HT1080 (cell line): ENCODE data around the gene PIWIL4. TPM values are rescaled to one million over a fixed set of nuclear protein-coding genes. Genes with fewer than 3 reads are reported as not detected.
"Not testable (repeated sequence)": the region's sequence is repeated elsewhere in the genome, so short reads cannot be mapped to it uniquely, and the experiment has no call there.

Source experiments
- DNase-seq: peaks from one replicate; pipeline ENCODE4 v3.0.0-alpha.2; 2015; ENCODE audit warnings: low read depth
- total RNA-seq: library from RNA; depleted of rRNA; stranded (reverse); fragments of >200 nt; shearing (Covaris generic); gene quantifications from 2 replicates; pipeline ENCODE4 v1.2.3, GENCODE V29; 2014

Gene PIWIL4
- total RNA-seq, 1 experiment from 2014 or later: 0.03 TPM

GRCh38 chr11:94635072-94635471 is 67.9 kb downstream of the PIWIL4 start:
- no peak for DNase-seq

DNA sequence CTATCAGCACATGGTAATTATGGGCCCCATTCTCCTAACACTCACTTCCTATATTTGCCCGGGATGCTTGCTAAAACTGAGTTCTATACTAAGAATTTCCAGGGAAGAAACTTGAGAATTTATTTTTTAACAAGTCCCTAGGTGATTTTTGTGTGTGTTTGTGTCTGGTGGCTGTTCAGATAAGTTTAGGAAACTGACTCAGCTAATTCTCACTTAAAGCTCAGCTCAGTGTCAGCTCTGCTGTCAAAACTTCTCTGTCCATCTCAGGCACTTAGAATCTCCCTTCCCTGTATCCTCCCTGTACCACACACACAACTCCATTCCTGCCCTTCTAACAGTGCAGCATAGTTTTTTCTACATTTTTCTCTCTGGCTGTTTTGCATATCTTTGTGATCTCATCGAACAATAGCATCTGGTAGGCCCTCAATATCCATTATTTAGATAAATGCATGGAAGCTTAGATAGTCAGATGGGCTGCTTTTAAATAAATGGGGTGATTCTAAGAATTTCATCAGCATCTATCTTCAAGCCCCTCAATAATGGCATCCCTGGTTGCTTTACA is 69.3 kb downstream of the PIWIL4 start:
- no peak for DNase-seq

GRCh38 chr11:94638301-94638901 is 71.2 kb downstream of the PIWIL4 start:
- peak; percentile 7 for DNase-seq

GRCh38 chr11:94638902-94639373 is 71.8 kb downstream of the PIWIL4 start:
- peak; percentile 34 for DNase-seq

GRCh38 chr11:94639901-94640721 is 72.9 kb downstream of the PIWIL4 start:
- DNase-seq: no peak

GRCh38 chr11:94641167-94641761 is 74.1 kb downstream of the PIWIL4 start:
- no peak for DNase-seq

- not testable (repeated sequence) for DNase-seq
Measured at GRCh38 chr11:94643186-94643585, 76.0 kb downstream of the PIWIL4 start.

- no peak for DNase-seq
Measured at GRCh38 chr11:94647926-94648325, 80.8 kb downstream of the PIWIL4 start.

DNA sequence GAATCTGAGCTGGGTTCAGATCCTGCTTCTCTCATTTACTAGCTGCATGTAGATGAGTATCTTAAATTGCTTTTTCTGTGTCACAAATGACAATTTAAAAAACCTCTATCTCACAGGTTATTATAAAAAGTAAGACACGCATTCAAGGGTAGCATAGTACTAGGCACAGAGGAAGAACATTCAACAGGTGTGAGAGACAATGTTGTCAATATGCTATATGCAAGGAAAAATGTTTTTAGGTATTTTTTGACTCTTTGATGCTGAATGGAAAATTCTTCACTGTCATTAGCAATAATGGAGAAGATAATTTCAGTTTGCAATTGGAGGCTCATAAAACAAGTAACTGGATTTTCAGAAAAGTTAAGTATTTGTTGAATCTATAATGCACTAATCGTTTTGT is 81.6 kb downstream of the PIWIL4 start:
- DNase-seq: no peak

- no peak for DNase-seq
Measured at GRCh38 chr11:94649254-94649653, 82.1 kb downstream of the PIWIL4 start.

GRCh38 chr11:94649964-94650623 is 82.9 kb downstream of the PIWIL4 start:
- DNase-seq: no peak

GRCh38 chr11:94650756-94651155 is 83.6 kb downstream of the PIWIL4 start:
- DNase-seq: no peak

- no peak for DNase-seq
Measured at GRCh38 chr11:94652735-94653284, 85.6 kb downstream of the PIWIL4 start.

DNA sequence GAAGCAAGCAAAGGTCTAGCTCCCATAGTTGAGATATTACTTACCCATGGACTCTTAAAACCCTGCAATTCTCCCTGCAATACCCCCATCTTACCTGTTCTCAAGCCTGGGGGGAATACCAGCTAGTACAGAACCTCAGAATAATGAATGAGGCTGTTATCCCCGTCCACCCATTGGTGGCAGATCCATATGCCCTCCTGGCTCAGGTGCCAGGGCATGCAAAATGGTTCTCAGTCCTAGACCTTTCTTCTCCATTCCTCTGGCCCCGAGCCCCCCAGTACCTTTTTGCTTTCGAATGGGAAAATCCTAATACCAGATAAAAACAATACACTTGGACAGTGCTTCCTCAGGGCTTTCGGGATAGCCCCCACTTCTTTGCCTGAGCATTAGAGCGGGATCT is 86.4 kb downstream of the PIWIL4 start:
- no peak for DNase-seq

- no peak for DNase-seq
Measured at GRCh38 chr11:94654201-94654600, 87.0 kb downstream of the PIWIL4 start.

GRCh38 chr11:94655291-94655690 is 88.1 kb downstream of the PIWIL4 start:
- DNase-seq: no peak

DNA sequence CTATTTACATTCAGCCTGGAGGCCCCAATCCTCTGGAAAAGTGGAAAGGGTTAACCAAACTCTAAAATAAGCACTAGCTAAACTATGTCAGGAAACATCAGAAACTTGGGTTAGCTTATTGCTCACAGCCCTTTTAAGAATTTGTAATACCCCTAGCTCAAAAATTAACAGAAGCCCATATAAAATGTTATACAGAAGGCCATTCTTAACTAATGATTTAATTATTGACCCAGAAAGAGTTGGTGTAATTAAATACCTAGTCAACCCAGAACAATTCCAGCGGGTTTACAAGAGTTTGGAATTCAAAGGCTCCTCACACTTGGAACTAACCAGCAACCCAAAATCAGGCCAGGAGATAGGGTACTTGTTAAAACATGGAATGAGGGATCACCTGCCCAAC is 88.8 kb downstream of the PIWIL4 start:
- no peak for DNase-seq

DNA sequence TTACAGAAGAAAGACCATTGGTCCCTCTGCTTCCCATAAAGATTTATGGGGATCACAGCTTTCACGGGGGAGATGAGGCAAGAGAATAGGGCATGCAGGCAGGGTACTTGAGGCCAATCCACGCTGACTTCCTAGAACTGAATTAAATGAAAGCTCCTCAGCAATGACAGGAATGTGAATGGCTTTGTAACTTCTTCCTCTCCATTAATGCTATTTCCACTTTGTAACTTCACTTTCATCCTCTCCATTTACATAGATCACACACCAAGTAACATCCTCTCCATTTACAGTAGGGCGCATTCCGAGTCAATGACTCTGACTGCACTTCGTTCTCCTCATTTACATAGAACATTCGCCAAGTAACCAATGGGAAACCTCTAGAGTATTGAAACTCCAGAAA is 89.8 kb downstream of the PIWIL4 start:
- no peak for DNase-seq

DNA sequence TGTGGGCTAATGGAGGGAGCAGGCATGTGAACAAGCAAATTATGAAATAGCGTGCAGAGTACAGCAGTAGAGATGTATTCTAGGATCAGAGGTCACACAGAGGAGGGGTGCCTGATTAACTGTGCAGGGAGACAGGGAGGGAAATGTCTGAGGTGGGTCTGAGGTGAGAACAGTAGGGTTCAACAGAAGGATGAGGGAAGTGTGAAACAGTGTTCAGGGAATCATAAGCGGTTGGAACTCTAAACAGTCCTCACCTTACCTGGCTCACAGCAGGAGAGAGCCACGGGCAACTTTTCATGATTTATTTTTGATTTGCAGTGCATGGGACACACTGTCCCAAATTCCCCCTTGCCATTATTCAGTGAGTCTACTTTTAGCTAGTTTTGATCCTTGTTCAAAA is 90.5 kb downstream of the PIWIL4 start:
- no peak for DNase-seq

DNA sequence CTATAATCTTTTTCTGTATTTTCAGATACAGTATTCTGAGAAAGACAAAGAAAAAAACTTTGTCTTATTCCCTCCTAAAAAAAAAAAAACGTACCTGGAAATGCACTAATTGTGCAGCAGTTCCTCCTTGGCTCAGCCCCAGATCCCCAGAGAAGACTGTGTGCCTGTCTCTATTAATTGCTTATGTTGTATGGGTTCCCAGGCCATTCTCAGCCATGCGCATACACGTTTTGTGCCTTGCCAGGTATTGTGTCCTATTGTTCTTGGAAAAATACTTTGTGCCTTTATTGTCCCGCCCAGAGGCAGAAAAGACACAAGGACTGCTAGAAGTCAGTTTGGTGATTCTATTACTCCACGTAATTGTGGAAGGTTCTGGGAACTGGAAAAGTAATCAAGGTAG is 91.2 kb downstream of the PIWIL4 start:
- no peak for DNase-seq

- no peak for DNase-seq
Measured at GRCh38 chr11:94658888-94659287, 91.7 kb downstream of the PIWIL4 start.
